GM19438 (cell line): ENCODE measurements around the gene WBP4.
"Not testable (repeated sequence)": the region's sequence is repeated elsewhere in the genome, so short reads cannot be mapped to it uniquely, and the experiment has no call there.

Experiments used
- ATAC-seq: cut with Tn5 transposase; IDR thresholded peaks from one replicate; pipeline ENCODE4 v1.9.1; 2021; ENCODE audit warnings: low read depth; ENCODE audit not compliant: unreplicated experiment

Gene WBP4

GRCh38 chr13:41077475-41077874 is 16.2 kb downstream of the WBP4 start:
- ATAC-seq = no peak

GRCh38 chr13:41079725-41080124 is 18.4 kb downstream of the WBP4 start:
- no peak for ATAC-seq

- no peak for ATAC-seq
Observed at GRCh38 chr13:41085961-41086585, 24.8 kb downstream of the WBP4 start.

- ATAC-seq = not testable (repeated sequence)
Observed at GRCh38 chr13:41095681-41096080, 34.4 kb downstream of the WBP4 start.

GRCh38 chr13:41098761-41099160 is 37.5 kb downstream of the WBP4 start:
- no peak for ATAC-seq

- no peak for ATAC-seq
Observed at GRCh38 chr13:41099986-41100385, 38.7 kb downstream of the WBP4 start.

- ATAC-seq = no peak
Observed at GRCh38 chr13:41107104-41107571, 45.8 kb downstream of the WBP4 start.

- ATAC-seq = no peak
Observed at GRCh38 chr13:41107584-41108014, 46.3 kb downstream of the WBP4 start.

GRCh38 chr13:41111454-41111853 is 50.1 kb downstream of the WBP4 start:
- ATAC-seq = no peak

GRCh38 chr13:41117869-41118268 is 56.6 kb downstream of the WBP4 start:
- ATAC-seq = no peak

GRCh38 chr13:41122838-41123237 is 61.5 kb downstream of the WBP4 start:
- no peak for ATAC-seq

GRCh38 chr13:41127701-41128100 is 66.4 kb downstream of the WBP4 start:
- no peak for ATAC-seq

- ATAC-seq = no peak
Observed at GRCh38 chr13:41130356-41130755, 69.0 kb downstream of the WBP4 start.

GRCh38 chr13:41131189-41131588 is 69.9 kb downstream of the WBP4 start:
- ATAC-seq = not testable (repeated sequence)

- peak; percentile 19 for ATAC-seq
Observed at GRCh38 chr13:41131660-41132511, 70.6 kb downstream of the WBP4 start.

GRCh38 chr13:41132512-41133152 is 71.3 kb downstream of the WBP4 start, which contains the start of gene KBTBD6:
Gene KBTBD6, minus strand, starts transcription at chr13:41132802. Its CDS starts 291 bp downstream, at chr13:41132511.
- ATAC-seq = peak; percentile 94
